ENCODE measurements around the gene CNNM2.
"Not testable (repeated sequence)": the region's sequence is repeated elsewhere in the genome, so short reads cannot be mapped to it uniquely, and the experiment has no call there.

CNNM2 gene

DNA sequence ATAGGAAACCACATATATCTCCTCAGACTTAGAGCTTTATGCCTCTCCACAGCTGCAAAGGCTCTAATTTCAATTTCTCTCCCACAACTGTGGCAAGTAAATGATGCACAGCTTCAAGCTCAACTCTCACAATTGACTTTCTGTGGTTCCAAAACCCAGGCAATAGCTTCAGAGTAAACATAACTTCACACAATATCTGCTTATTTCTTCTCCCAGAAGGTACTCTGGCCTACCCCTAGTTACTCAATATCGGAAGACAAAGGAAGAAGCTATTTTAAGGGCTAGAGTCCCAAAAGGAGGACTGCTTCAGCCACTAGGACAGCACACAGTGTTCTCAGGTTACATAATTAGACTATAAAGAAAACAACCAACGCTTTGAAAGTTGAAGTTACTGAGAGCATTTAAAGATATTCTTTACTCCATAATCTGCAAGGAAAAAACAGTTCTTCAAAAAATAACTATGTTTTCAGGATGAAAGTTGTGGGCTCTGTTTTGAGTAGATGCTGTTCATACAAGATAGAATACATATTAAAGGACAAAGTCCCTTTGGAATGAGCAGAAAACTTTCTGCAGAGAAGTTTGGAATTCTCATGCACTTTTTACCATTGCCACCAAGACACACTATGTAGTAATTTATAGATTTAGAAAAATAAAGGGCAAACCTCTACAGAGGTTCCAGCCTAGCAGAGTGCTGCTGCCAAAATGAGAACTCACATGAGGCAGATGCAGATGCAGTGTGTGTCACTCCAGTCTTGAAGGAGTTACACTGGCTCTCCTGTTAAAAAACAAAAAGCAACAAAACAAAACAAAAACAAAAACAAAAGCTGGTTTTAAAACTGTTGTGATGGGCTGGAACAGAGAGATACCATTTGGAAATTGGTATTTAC is 193.2 kb downstream of the CNNM2 start:
- DNase-seq: peak; percentile 28 to 47

DNA sequence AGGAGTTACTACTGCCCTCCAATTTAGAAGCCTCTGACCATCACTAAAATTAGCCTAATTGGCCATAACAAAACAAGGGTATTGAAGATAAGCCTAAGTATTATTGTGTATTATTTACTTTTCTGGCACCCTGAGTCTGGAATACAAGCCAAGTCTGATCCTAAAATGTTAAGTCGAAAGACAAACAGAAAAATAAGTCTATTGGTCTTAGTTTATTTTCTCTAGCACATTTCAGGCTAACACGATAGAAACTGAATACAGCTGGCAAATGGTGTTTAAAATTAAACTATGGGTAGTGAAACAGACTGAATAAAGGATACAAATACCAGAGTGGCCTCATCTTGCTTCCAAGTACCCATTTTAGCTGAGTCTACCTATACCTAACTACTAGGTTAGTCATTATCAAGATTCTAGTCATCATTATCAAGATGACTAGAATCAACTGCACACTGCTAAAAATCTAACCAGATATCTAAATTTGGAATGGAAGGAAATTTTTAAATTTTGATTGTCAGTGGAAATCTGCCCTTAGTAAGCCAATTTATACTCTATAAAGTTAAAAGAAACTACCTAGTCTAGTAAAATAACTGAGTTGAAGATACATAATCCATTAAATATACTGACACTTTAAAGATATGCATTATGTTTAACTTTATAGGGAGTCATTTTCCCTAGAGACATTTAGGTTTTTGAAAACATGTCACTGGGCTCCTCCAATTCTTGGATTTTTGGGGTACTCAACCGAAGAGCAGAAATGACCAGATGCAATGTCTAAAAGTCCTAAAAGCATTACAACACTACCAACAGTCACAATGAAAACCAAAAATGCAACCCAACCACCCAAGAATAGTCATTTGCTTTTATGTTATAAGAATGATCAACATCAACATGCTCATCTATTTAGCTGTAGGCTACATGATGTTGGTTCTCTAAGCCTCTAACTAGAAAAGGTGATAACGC is 194.1 kb downstream of the CNNM2 start:
- DNase-seq: no peak

DNA sequence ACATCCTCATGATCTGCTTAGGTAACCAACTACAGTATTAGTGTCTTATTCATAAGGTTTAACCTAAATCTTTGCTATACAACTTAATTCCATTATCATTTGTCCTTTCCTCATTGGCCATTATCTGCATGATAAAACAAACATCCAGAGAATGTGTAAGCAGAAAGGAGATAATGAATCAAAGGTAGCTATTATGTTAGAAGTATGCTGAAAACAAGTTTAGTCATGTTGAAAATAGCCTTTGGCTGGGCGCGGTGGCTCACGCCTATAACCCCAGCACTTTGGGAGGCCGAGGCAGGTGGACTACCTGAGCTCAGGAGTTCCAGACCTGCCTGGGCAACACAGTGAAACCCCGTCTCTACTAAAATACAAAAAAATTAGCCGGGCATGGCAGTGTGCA is 196.8 kb downstream of the CNNM2 start:
- no peak for DNase-seq

DNA sequence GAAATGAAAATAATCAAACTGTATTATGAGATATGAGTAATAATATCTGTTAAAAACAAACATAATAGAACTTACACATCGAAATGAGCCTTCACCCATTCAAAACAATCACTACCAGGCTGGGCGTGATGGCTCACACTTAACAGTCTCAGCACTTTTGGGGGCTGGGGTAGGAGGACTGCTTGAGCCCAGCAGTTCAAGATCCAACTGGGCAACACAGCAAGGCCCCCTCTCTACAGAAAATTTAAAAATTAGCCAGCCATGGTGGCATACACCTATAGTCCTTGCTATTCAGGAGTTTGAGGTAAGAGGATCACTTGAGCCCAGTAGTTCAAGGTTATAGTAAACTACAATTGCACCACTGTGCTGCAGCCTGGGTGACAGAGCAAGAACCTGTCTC is 199.2 kb downstream of the CNNM2 start:
- no peak for DNase-seq

DNA sequence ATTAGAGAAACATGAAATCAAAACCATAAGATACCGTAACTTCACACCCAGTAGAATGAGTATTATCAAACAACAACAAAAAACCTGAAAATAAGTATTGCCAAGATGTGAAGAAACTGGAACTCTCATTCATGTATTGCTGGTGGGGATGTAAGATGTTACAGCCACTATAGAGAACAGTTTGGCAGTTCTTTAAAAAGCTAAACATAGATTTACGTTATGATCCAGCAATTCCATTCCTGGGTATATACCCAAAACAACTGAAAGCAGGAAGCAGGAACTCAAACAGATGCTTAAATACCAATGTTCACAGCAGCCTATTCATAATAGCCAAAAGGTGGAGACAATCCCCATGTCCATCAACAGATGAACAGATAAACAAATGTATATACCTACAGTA is 202.5 kb downstream of the CNNM2 start:
- no peak for DNase-seq

DNA sequence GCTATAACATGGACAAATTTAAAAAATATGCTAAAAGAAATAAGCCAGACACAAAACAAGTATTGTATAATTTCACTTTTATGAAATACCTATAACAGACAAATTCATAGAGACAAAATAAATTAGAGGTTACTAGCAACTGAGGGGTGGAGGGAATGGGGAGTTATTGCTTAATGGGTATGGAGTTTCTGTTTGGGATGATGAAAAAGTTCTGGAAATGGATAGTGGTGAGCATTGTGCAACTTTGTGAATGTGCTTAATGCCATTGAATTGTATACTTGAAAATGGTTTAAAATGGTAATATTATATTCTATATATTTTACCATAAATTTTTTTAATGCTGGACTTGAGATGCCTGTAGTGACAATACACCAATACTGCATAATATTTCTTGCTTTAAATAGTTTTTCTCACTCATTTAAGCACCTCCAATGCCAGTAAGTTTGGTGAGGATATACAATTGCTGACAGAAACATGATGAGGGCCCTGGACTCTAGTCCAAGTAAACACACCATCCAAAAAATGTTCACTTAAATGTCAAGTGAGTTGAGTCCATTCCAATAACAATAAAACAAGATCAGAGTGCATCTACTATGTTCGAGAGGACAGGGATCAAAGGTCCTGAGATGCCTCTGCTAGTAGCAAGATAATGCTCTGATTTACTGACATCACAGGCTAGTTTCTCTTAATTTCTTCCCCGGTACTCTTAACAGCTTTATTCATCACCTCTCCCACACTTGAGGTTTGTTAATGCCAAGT is 203.1 kb downstream of the CNNM2 start:
- DNase-seq: no peak

DNA sequence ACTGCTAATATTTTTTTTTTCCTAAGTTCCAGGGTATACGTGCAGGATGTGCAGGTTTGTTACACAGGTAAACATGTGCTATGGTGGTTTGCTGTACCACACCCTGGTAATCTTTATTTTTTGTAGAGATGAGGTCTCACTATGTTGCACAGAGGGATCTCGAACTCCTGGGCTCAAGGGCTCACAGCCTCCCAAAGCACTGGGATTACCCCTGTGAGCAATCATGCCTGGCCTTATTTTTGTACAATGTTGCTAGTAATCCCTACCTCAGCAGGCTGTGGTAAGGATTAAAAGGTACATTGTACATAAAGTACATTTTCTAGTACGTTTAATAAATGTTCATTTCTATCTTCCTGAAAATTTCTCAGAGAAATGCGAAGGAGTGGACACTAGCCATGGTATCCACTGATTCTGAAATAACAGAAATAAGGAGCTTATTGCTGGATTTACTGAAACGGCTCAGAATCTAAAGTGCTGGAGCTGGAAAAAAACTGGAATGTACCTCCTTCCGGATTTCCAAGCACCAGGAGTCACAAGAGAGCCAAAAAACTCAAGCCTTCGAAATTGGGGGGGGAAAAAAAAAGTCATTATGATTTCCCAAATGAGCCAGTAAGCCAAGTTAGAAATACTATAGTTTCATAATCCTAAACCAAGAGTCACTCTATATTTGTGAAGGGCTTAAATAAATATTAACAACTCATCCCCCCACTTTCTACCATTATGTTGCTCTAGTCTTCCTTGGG is 205.4 kb downstream of the CNNM2 start:
- DNase-seq: no peak

DNA sequence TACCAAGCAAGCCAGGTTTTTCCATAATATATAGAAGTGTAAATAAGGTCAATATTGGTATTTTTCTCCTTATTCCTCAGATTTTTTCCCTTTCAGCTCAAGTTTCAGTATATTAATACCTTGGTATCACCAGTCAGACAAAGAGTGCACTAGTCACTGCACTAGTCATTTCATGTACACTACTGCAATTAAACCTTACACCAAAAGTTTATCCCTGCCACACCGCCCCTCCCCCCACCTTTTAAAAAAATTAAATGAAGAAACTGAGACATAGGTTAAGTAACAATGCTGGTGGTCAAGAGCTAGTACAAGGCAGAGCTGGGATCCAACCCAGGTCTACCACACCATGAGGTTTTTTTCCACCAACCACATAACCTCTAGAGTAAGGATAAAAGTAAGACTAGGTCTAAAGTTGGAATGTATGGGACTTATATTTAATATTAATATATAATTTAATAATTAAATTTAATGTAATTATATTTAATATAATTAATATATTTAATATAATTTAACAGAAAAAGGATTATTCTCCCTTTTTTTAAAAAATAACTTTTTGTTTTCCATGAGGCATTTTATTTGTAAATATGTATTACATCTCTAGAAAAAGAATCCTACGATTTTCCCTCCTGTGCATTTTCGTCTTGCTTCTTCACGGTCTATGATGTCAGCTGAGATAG is 206.5 kb downstream of the CNNM2 start:
- no peak for DNase-seq

DNA sequence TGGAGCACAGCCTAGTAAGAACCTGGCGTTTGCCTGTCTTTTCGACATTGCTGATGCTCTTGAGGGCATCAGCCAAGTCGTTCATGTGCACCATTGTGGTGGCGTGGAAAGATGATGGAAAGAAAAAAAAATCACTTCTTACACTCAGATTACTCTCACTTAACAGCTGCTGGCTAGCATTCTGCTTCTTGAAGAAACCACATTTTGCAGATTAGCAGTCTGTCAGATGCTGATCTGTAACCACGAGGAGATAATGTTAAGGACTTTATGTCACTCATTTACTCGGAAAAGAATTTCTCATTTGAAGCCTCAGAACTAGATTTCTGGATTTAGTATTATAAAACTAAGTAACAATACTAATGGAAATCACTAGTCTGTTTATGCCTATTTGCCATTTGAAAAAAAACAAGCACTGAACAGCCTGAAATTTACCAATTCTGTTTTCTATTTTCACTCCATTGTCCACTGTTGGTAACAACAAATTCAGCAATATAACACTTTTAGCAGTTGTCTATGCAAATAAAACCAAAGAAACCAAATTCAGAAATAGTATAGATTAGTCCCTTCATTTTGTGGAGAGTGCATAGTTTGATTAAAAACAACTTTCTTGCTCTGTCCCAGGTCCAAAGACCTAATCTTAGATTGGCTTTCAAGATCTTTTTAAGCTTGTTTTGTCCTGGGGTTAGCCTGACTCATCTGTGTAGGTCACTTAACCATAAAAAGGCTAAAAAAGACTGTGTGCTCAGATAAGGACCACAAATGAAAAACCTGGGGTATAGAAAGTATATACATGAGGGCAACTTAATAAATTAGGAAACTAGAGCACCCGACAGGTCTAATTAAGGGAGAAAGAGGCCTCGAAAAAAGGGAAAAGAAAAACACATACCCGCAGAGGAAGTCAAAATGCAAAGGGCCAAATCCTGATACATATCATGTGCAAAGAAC is 207.5 kb downstream of the CNNM2 start:
- DNase-seq: no peak

DNA sequence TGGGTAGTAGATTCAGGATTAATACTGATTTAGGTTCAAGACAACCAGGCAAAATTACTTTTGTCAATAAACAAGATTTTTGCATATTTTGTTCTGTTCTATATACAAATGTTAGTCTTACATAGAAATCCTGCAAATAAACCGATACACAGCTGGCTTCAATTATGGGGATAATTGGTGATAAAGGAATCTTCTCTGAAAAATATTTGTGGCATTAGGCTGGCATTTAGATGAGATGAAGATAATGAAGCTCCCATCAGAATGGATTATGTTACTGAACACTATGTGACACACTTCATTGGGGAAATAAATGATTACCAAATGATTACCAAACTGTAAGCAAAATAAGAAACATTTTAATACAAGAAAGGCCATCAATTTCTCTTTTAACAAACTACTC is 209.1 kb downstream of the CNNM2 start:
- no peak for DNase-seq

DNA sequence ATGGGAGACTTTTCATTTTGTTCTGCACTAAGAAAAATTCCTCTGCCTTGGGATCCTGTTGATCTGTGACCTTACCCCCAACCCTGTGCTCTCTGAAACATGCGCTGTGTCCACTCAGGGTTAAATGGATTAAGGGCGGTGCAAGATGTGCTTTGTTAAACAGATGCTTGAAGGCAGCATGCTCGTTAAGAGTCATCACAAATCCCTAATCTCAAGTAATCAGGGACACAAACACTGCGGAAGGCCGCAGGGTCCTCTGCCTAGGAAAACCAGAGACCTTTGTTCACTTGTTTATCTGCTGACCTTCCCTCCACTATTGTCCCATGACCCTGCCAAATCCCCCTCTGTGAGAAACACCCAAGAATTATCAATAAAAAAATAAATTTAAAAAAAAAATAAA is 212.1 kb downstream of the CNNM2 start:
- not testable (repeated sequence) for DNase-seq

DNA sequence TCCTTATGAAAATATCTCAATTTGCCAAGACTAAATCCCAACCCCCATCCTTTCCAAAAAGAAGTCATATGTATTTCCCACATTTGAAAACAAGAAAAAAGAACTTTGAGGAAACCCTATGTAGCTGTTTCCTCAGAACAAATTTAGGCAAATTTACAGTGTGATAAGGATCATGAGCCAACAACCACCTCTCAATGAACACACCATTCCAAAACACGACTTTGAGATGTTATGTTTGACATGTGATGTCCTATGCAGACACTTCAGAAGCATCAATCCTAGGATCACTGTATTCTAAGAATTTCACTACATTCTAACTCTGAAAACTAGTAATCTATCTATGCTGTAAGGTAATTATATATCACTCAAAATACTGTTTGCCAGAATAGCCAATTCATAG is 212.8 kb downstream of the CNNM2 start:
- DNase-seq: no peak

DNA sequence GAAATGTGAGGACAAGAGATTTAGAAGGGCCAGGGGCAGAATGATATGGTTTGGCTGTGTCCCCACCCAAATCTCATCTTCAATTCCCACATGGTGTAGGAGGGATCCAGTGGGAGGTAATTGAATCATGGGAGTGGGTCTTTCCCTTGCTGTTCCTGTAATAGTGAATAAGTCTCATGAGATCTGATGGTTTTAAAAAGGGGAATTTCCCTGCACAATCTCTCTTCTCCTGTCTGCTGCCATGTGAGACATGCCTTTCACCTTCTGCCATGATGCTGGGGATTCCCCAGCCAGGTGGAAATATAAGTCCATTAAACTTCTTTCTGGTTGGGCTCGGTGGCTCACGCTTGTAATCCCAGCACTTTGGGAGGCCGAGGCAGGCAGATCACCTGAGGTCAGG is 217.1 kb downstream of the CNNM2 start:
- peak; percentile 27 to 58 for DNase-seq

DNA sequence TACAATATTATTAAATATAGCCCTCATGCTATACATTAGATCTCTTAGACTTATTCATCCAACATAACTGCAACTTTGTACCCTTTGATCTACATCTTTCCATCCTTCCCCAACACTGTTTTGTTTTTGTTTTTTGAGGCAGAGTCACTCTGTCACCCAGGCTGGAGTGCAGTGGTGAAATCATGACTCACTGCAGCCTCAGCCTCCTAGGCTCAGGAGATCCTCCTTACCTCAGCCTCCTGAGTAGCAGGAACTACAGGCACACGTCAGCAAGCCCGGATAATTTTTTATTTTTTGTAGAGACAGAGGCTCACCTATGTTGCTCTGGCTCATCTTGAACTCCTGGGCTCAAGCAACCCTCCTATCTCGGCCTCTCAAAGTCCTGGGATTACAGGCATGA is 221.7 kb downstream of the CNNM2 start:
- DNase-seq: no peak
